Placental pericyte (primary cell): ENCODE results near the gene CRISP3. TPM values are rescaled to one million over a fixed set of nuclear protein-coding genes. Genes with fewer than 3 reads are reported as not detected.

Experiments
- total RNA-seq: library from RNA; depleted of rRNA; stranded (reverse); fragments of >200 nt; gene quantifications from 2 replicates; pipeline ENCODE4 v1.2.3, GENCODE V29; 2012

CRISP3 gene, protein sequence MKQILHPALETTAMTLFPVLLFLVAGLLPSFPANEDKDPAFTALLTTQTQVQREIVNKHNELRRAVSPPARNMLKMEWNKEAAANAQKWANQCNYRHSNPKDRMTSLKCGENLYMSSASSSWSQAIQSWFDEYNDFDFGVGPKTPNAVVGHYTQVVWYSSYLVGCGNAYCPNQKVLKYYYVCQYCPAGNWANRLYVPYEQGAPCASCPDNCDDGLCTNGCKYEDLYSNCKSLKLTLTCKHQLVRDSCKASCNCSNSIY
- total RNA-seq = not detected in 2 replicates

DNA sequence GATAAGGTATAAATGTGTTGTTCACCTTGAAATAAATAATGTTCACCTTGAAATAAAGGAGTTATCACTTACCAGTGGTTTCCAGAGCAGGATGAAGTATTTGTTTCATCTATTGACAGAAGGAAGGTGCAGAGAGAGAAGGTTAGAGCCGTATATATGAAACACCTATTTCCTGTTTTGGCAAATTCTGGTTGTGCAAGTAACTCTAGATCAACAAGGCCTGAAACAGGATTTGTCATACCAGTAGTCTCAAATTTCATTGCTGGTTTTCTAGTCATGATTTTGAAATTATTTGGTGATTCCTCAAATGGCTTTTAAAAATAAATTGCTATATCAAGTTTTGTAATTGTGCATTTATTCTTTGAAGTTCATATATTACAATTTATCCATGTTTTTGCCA lies at the start of gene CRISP3:
Gene CRISP3, minus strand, starts transcription at position 130 of the 400 bp plus-strand sequence. Its CDS starts 21 bp downstream, at position 109.

DNA sequence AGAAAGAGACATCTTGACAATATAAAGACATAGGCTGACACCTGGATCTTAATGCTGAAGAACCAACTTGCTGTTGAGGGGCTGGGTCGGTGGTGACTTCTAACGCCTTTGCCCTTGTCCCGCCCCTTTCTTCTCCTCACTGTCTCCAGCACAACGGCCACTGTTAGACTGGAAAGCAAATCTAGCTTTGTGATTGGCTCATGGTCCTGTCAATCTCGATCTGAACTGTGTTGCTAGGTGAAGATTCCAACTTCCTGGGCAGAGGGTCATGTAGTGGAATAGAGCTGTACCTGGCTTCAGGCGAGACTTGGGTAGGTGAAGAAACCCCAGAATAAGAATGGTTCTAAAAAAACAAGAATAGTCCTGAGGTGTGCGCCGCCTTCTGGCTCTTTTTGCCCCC lies 43.0 kb upstream of the CRISP3 start, which contains the start of gene PGK2:
Gene PGK2, minus strand, starts transcription at position 110 of the 400 bp plus-strand sequence. Its CDS starts 98 bp downstream, at position 12.

DNA sequence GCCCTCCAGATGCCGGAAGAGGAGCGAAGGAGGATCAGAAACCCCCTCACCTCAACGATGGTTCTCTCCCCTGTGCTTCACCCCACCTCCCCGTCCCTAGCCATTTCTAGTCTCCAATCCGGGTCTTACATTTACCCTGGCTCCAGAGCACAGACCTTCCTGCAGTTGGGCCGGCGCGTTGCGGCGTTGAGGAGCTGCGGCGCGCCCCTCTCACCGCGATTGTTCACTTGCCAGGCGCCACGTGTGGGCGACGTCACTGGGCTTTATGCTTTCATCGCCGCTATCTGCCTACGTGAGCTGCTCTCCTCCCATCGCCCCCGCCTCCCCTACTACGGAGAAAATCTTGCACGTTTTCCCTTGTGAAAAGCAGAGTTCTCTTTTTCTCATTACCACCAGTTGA lies 30.8 kb downstream of the CRISP3 start, which contains the start of gene CRISP2:
Gene CRISP2, minus strand, starts transcription at position 198 of the 400 bp plus-strand sequence. CDS start 4,347 bp downstream, outside the sequence.

Other genes with a start within 250 kb of the CRISP3 start
- gene GLYATL3, start 244.5 kb downstream of the CRISP3 start, total RNA-seq = not detected in 2 replicates
- gene C6orf141, start 193.7 kb downstream of the CRISP3 start, total RNA-seq = 0.72 and 2.2 TPM in 2 replicates
- not detected in 2 replicates for gene RHAG, start 107.5 kb downstream of the CRISP3 start, total RNA-seq
- gene CRISP2, start 30.8 kb downstream of the CRISP3 start, total RNA-seq = not detected in 2 replicates
- gene PGK2, start 42.9 kb upstream of the CRISP3 start, total RNA-seq = not detected in 2 replicates
- gene CRISP1, start 122.1 kb upstream of the CRISP3 start, total RNA-seq = not detected in 2 replicates
- not detected in 2 replicates for gene DEFB114, start 219.8 kb upstream of the CRISP3 start, total RNA-seq
- not detected in 2 replicates for gene DEFB113, start 225.2 kb upstream of the CRISP3 start, total RNA-seq